ENCODE data around the gene NMT2.

Gene NMT2

DNA sequence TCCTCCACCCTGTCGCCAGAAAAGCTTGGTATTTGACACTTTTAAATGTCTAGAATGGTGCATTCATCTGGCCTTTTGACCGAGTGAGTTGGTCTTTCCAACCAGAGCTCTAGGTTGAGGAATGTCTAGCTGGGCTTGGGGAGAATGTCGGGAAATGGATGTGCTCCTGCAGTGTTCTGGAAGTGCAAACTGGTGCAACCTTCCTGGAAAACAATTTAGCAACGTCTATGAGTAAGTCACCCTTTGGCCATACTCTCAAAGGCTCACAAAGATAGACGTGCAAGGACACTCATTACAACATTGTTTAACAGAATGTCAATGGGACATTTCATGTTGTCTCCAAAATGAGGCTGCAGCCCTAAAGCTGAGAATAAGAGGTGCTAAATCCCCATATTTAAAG is 12.2 kb upstream of the NMT2 start:
- no peaks in the 10 kb centered on the region for H3K36me3 ChIP-seq
- H3K4me3 ChIP-seq (ENCODE audit: low read depth in 1 of 2, low read length in 1 of 2): no peak overlapping the region
- H3K4me1 ChIP-seq (ENCODE audit: control insufficient read depth in 1 of 2, insufficient read depth in 1 of 2, low read depth in 1 of 2, low read length in 1 of 2): no peaks in the 10 kb centered on the region
- no peak overlapping the region for H3K27ac ChIP-seq
- peaks cover 64% of the 10 kb centered on the region for H3K27me3 ChIP-seq
- TF ChIP-seq, protein P1, sequence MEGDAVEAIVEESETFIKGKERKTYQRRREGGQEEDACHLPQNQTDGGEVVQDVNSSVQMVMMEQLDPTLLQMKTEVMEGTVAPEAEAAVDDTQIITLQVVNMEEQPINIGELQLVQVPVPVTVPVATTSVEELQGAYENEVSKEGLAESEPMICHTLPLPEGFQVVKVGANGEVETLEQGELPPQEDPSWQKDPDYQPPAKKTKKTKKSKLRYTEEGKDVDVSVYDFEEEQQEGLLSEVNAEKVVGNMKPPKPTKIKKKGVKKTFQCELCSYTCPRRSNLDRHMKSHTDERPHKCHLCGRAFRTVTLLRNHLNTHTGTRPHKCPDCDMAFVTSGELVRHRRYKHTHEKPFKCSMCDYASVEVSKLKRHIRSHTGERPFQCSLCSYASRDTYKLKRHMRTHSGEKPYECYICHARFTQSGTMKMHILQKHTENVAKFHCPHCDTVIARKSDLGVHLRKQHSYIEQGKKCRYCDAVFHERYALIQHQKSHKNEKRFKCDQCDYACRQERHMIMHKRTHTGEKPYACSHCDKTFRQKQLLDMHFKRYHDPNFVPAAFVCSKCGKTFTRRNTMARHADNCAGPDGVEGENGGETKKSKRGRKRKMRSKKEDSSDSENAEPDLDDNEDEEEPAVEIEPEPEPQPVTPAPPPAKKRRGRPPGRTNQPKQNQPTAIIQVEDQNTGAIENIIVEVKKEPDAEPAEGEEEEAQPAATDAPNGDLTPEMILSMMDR (IDR thresholded peaks at IDR 0.05): no peak
- no peaks in the 10 kb centered on the region for H3K9me3 ChIP-seq

DNA sequence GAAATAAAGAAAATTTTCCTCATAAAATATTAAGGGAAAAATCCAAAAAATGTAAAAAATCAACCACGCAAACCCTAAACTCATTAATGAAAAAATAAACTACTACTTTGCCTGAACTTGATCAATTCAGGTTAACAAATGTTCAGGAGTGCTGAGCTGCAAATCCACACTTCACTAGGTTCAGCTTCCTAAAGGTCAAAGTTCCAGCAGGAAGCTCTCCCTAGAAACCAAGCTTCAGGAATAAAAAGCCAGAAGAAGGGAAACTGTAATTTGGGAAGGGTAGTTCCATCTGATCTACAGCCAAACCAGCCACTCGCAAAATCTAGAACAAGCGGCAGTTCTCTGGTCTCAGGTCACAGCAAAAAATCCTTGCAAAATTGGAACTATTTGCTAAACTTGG is 7.8 kb upstream of the NMT2 start:
- H3K4me3 ChIP-seq (ENCODE audit: low read depth in 1 of 2, low read length in 1 of 2): no peak overlapping the region
- H3K27me3 ChIP-seq: peaks cover 62% of the 10 kb centered on the region
- no peaks in the 10 kb centered on the region for H3K36me3 ChIP-seq
- TF ChIP-seq, protein P1 (IDR thresholded peaks at IDR 0.05): no peak
- H3K9me3 ChIP-seq: no peaks in the 10 kb centered on the region
- H3K4me1 ChIP-seq (ENCODE audit: control insufficient read depth in 1 of 2, insufficient read depth in 1 of 2, low read depth in 1 of 2, low read length in 1 of 2): no peaks in the 10 kb centered on the region
- no peak overlapping the region for H3K27ac ChIP-seq

DNA sequence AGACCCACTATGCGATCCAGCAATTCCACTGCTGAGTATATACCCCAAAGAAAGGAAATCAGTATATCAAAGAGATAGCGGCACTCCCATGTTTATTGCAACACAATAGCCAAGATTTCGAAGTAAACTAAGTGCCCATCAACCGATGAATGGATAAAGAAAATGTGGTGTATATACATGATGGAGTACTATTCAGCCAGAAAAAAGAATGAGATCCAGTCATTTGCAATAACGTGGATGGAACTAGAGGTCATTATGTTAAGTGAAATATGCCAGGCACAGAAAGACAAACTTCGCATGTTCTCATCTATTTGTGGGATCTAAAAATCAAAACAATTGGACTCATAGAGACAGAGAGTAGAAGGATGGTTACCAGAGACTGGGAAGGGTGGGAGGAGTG is 7.1 kb upstream of the NMT2 start:
- Histone ChIP-seq H3K4me1 (ENCODE audit: control insufficient read depth in 1 of 2, insufficient read depth in 1 of 2, low read depth in 1 of 2, low read length in 1 of 2) (no peaks in the 10 kb centered on the region), H3K36me3 (no peaks in the 10 kb centered on the region), H3K27ac (no peak overlapping the region), H3K27me3 (peaks cover 62% of the 10 kb centered on the region), H3K4me3 (ENCODE audit: low read depth in 1 of 2, low read length in 1 of 2) (no peak overlapping the region), H3K9me3 (no peaks in the 10 kb centered on the region)
- TF ChIP-seq, protein P1 (IDR thresholded peaks at IDR 0.05): no peak

DNA sequence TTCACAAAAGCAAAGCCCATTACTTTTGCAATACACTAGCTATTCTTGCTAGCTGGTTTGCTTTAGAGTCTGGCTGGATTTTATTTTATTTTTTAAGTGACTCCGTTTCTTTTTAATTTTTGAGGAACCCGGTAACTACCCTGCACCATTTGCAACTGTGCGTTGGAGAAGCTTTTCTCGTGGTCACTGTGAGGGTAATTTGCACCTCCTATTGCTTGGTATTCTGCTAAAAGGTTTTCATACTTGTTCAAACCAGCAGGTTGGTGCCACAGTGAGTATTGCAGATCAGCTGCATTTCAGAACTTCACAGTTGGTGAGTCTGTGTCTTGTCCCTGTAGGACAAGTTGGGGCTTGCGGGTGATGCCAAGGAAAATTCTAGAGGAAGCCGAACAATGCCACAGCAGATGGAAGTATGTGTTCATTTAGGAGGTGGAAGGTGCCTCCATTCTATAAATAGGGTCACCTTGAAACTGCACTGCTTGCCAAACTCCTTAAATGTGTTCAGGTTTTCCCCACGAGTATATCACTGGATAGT is 3.9 kb upstream of the NMT2 start:
- H3K4me1 ChIP-seq (ENCODE audit: control insufficient read depth in 1 of 2, insufficient read depth in 1 of 2, low read depth in 1 of 2, low read length in 1 of 2): peaks cover 7 to 17% of the 10 kb centered on the region in 2 experiments
- H3K27me3 ChIP-seq: peaks cover 83% of the 10 kb centered on the region
- no peak overlapping the region for H3K4me3 ChIP-seq (ENCODE audit: low read depth in 1 of 2, low read length in 1 of 2)
- no peaks in the 10 kb centered on the region for H3K9me3 ChIP-seq
- H3K36me3 ChIP-seq: no peaks in the 10 kb centered on the region
- TF ChIP-seq, protein P1 (IDR thresholded peaks at IDR 0.05): no peak
- no peak overlapping the region for H3K27ac ChIP-seq

DNA sequence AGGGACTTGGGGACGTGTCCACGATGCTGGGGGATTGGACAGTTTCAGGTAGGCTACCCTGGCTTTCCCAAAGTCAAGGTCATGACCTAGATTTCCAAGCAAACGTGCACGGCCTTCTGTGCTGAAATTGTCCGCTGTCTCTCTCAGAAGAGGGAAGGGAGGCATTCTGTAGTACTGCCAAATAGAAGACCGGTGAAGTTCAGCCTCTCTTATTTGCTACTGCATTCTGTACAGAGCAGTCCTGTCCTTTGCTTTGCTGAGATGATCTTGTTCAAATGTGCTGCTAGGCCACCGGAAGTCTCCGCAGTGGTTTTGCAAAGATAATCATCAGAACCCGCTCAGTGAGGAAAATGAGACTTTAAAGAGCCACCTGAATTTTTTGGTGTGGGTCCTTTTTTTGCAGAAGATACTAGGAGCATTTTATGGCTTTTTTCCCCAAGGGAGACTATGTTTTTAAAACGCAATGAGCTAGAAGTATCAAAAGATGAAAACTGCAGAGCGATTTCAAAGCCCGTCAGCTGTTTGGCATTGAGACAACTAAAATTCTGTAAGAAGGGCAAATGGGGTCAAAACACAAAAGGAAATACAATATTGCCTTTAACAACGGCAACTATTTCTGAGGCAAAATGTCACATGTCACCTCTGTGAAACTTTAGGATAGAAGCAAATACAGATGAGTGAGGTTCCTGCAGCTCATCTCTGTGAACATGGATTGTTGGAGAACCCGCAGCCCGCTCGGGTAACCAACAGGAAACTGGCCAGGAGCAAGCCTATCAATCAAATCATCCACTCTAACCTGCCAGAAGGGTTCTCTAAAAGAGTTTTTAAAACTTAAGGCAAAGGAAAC is 1.3 kb upstream of the NMT2 start:
- Histone ChIP-seq H3K4me1 (ENCODE audit: control insufficient read depth in 1 of 2, insufficient read depth in 1 of 2, low read depth in 1 of 2, low read length in 1 of 2) (peaks cover 7 to 19% of the 10 kb centered on the region in 2 experiments), H3K36me3 (no peaks in the 10 kb centered on the region), H3K4me3 (ENCODE audit: low read depth in 1 of 2, low read length in 1 of 2) (no peak overlapping the region), H3K27me3 (peaks cover 85% of the 10 kb centered on the region), H3K9me3 (no peaks in the 10 kb centered on the region), H3K27ac (peak overlapping the region; percentile 47)
- TF ChIP-seq, protein P1 (IDR thresholded peaks at IDR 0.05): no peak
